NCI-H1436 treated with DMSO at 0.1 percent for 48 hours (cell line): ENCODE measurements around the gene SSR2.
"Not testable (repeated sequence)": the region's sequence is repeated elsewhere in the genome, so short reads cannot be mapped to it uniquely, and the experiment has no call there.

Experiments used
- DNase-seq: peaks from one replicate; lab custom pipeline; 2025; lab: John Stamatoyannopoulos, UW

Gene SSR2

GRCh38 chr1:156048663-156049258 is 28.0 kb upstream of the SSR2 start:
- DNase-seq = no peak

- no peak for DNase-seq
Observed at GRCh38 chr1:156045076-156045475, 24.3 kb upstream of the SSR2 start.

- DNase-seq = no peak
Observed at GRCh38 chr1:156042828-156043227, 22.1 kb upstream of the SSR2 start.

GRCh38 chr1:156034991-156035390 is 14.2 kb upstream of the SSR2 start:
- DNase-seq = not testable (repeated sequence)

GRCh38 chr1:156033011-156033410 is 12.3 kb upstream of the SSR2 start:
- no peak for DNase-seq

GRCh38 chr1:156026588-156026987 is 5.8 kb upstream of the SSR2 start:
- no peak for DNase-seq

GRCh38 chr1:156025876-156026275 is 5.1 kb upstream of the SSR2 start:
- DNase-seq = no peak

GRCh38 chr1:156024801-156025200 is 4.0 kb upstream of the SSR2 start:
- no peak for DNase-seq

GRCh38 chr1:156021954-156022353 is 1.2 kb upstream of the SSR2 start:
- no peak for DNase-seq

- DNase-seq = no peak
Observed at GRCh38 chr1:156021093-156021428, 310 bp upstream of the SSR2 start.

GRCh38 chr1:156019946-156020292 is 832 bp downstream of the SSR2 start:
- DNase-seq = no peak

GRCh38 chr1:156014829-156015228 is 5.9 kb downstream of the SSR2 start:
- no peak for DNase-seq

GRCh38 chr1:156012051-156012817 is 8.5 kb downstream of the SSR2 start:
- no peak for DNase-seq

GRCh38 chr1:156009404-156009803 is 11.3 kb downstream of the SSR2 start:
- no peak for DNase-seq

GRCh38 chr1:156006666-156007376 is 13.9 kb downstream of the SSR2 start:
- DNase-seq = no peak

- DNase-seq = no peak
Observed at GRCh38 chr1:156004843-156005584, 15.7 kb downstream of the SSR2 start.

GRCh38 chr1:156003923-156004188 is 16.9 kb downstream of the SSR2 start:
- DNase-seq = no peak

GRCh38 chr1:156002188-156002911 is 18.4 kb downstream of the SSR2 start:
- no peak for DNase-seq

- no peak for DNase-seq
Observed at GRCh38 chr1:156001662-156002171, 19.0 kb downstream of the SSR2 start.

- DNase-seq = no peak
Observed at GRCh38 chr1:156001021-156001661, 19.6 kb downstream of the SSR2 start.

- DNase-seq = no peak
Observed at GRCh38 chr1:155999964-156000363, 20.8 kb downstream of the SSR2 start.

GRCh38 chr1:155996166-155996565 is 24.6 kb downstream of the SSR2 start:
- DNase-seq = no peak
